Ishikawa (cell line): ENCODE results near the gene ZFAND5.

Source experiments
- EGR1 ChIP-seq: IDR thresholded peaks from 2 replicates; pipeline ENCODE4 v1.6.1; 2012
- EP300 ChIP-seq: IDR thresholded peaks from 2 replicates; pipeline ENCODE4 v1.6.1; 2012; ENCODE audit warnings: borderline replicate concordance
- TEAD4 ChIP-seq: IDR thresholded peaks from 2 replicates; pipeline ENCODE4 v1.6.1; 2012
- TF ChIP-seq, protein P1 (sequence below): IDR thresholded peaks from 2 replicates; pipeline ENCODE4 v1.6.1; 2012

DNA sequence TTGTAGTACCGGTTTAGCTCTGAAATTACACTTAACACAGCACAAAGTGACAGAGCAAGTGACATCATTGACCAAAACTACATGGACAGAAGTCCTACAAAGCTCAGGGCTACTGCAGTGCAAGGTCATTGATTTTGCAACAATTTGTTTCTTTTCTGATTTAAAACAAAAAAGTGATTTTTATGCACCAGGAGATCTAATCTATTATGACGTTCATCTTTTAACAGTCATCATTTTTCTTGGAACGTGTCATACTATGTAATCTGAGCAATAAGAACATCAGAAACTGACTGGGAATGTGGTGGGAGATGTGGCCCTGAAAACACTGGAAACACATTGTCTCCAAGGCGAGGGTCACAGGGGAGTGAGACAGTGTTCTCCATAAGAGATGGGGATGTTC, 17.4 kb upstream of the ZFAND5 start:
- no peak for TF ChIP-seq EP300
- TF ChIP-seq, protein P1, sequence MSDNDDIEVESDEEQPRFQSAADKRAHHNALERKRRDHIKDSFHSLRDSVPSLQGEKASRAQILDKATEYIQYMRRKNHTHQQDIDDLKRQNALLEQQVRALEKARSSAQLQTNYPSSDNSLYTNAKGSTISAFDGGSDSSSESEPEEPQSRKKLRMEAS: no peak
- no peak for TF ChIP-seq TEAD4
- TF ChIP-seq EGR1: no peak
